Measurements from ENCODE around the gene SERINC5.
"Not testable (repeated sequence)": the region's sequence is repeated elsewhere in the genome, so short reads cannot be mapped to it uniquely, and the experiment has no call there.

SERINC5 gene

GRCh38 chr5:80187421-80188090 is 68.3 kb downstream of the SERINC5 start:
- no peak overlapping the region for H3K4me3 ChIP-seq (ENCODE audit: low read depth, low read length)
- TF ChIP-seq MYC (IDR thresholded peaks at IDR 0.05; ENCODE audit: low read depth, low read length) = no peak
- TF ChIP-seq CTCF (IDR thresholded peaks at IDR 0.05; ENCODE audit: low read depth, low read length) = no peak
- TF ChIP-seq MAX (IDR thresholded peaks at IDR 0.05; ENCODE audit: low read depth, low read length) = no peak
- TF ChIP-seq POLR2A (IDR thresholded peaks at IDR 0.05; ENCODE audit: extremely low read depth, insufficient read length) = no peak
- DNase-seq (ENCODE audit: low read depth) = peak; percentile 33

GRCh38 chr5:80185535-80185934 is 70.3 kb downstream of the SERINC5 start:
- not testable (repeated sequence) for DNase-seq (ENCODE audit: low read depth); H3K4me3 ChIP-seq (ENCODE audit: low read depth, low read length)

GRCh38 chr5:80185095-80185494 is 70.8 kb downstream of the SERINC5 start:
- TF ChIP-seq CTCF (IDR thresholded peaks at IDR 0.05; ENCODE audit: low read depth, low read length) (no peak), MAX (IDR thresholded peaks at IDR 0.05; ENCODE audit: low read depth, low read length) (no peak), POLR2A (IDR thresholded peaks at IDR 0.05; ENCODE audit: extremely low read depth, insufficient read length) (no peak), MYC (IDR thresholded peaks at IDR 0.05; ENCODE audit: low read depth, low read length) (no peak)

GRCh38 chr5:80184235-80185023 is 71.4 kb downstream of the SERINC5 start:
- H3K4me3 ChIP-seq (ENCODE audit: low read depth, low read length) = no peak overlapping the region

More at GRCh38 chr5:80185095-80185494, 70.8 kb downstream of the SERINC5 start:
- no peak for DNase-seq (ENCODE audit: low read depth)
- no peak overlapping the region for H3K4me3 ChIP-seq (ENCODE audit: low read depth, low read length)

GRCh38 chr5:80183728-80184234 is 72.1 kb downstream of the SERINC5 start:
- DNase-seq (ENCODE audit: low read depth); H3K4me3 ChIP-seq (ENCODE audit: low read depth, low read length): not testable (repeated sequence)

More at GRCh38 chr5:80184235-80185023, 71.4 kb downstream of the SERINC5 start:
- no peak for TF ChIP-seq MYC (IDR thresholded peaks at IDR 0.05; ENCODE audit: low read depth, low read length)
- DNase-seq (ENCODE audit: low read depth) = no peak

- TF ChIP-seq MAX (IDR thresholded peaks at IDR 0.05; ENCODE audit: low read depth, low read length) = no peak
- no peak for TF ChIP-seq CTCF (IDR thresholded peaks at IDR 0.05; ENCODE audit: low read depth, low read length)
- no peak for TF ChIP-seq MYC (IDR thresholded peaks at IDR 0.05; ENCODE audit: low read depth, low read length)
- TF ChIP-seq POLR2A (IDR thresholded peaks at IDR 0.05; ENCODE audit: extremely low read depth, insufficient read length) = no peak
- peak; percentile 72 for DNase-seq (ENCODE audit: low read depth)
- no peak overlapping the region for H3K4me3 ChIP-seq (ENCODE audit: low read depth, low read length)
Observed at GRCh38 chr5:80182809-80183580, 72.9 kb downstream of the SERINC5 start.

GRCh38 chr5:80181618-80182211 is 74.1 kb downstream of the SERINC5 start:
- H3K4me3 ChIP-seq (ENCODE audit: low read depth, low read length) = peak overlapping the region; percentile 21
- no peak for TF ChIP-seq CTCF (IDR thresholded peaks at IDR 0.05; ENCODE audit: low read depth, low read length)
- peak; percentile 68 for TF ChIP-seq MAX (IDR thresholded peaks at IDR 0.05; ENCODE audit: low read depth, low read length)
- peak; percentile 66 for TF ChIP-seq MYC (IDR thresholded peaks at IDR 0.05; ENCODE audit: low read depth, low read length)
- TF ChIP-seq POLR2A (IDR thresholded peaks at IDR 0.05; ENCODE audit: extremely low read depth, insufficient read length) = peak; percentile 16
- peak; percentile 88 for DNase-seq (ENCODE audit: low read depth)

All from NB4 (cell line).